Lung (tissue), 16 donors: Measurements from ENCODE around the gene SASS6. TPM values are rescaled to one million over a fixed set of nuclear protein-coding genes. Genes with fewer than 3 reads are reported as not detected.

Experiments used
- ATAC-seq: fragments of 200-7000 bp; cut with Tn5 transposase; one replicate; pipeline ENCODE4 v1.9.1; 2020; ENCODE audit warnings: moderate number of reproducible peaks; ENCODE audit not compliant: insufficient read depth, low FRiP score
- DNase-seq, 3 donors: peaks; one replicate each; pipeline ENCODE4 v3.0.0-alpha.2; 2013 to 2017
- H3K27ac ChIP-seq, 2 donors: one replicate each; pipeline ENCODE4 v1.5.1; 2013; ENCODE audit warnings: mild to moderate bottlenecking in 2 of 2, moderate library complexity in 2 of 2, control low read depth in 1 of 2, inconsistent platforms in 1 of 2, low read depth in 1 of 2, low read length in 1 of 2
- H3K27me3 ChIP-seq, 3 donors: one replicate each; pipeline ENCODE4 v1.5.1; 2013; ENCODE audit warnings: low read length in 2 of 3; ENCODE audit not compliant: control insufficient read depth in 3 of 3, insufficient read depth in 3 of 3
- H3K36me3 ChIP-seq, 4 donors: one replicate each; pipeline ENCODE4 v1.5.1; 2013; ENCODE audit warnings: low read length in 4 of 4, mild to moderate bottlenecking in 1 of 4, moderate library complexity in 1 of 4; ENCODE audit not compliant: control insufficient read depth in 4 of 4, insufficient read depth in 4 of 4
- H3K4me1 ChIP-seq, 5 donors: one replicate each; pipeline ENCODE4 v1.5.1; 2013; ENCODE audit warnings: low read length in 5 of 5, mild to moderate bottlenecking in 2 of 5, moderate library complexity in 1 of 5; ENCODE audit not compliant: control insufficient read depth in 5 of 5, insufficient read depth in 5 of 5
- H3K4me3 ChIP-seq: one replicate; pipeline ENCODE4 v1.5.1; 2013; ENCODE audit warnings: mild to moderate bottlenecking, control low read depth, moderate library complexity
- H3K9ac ChIP-seq, 2 donors: one replicate each; pipeline ENCODE4 v1.5.1; 2013; ENCODE audit warnings: low read length in 2 of 2, control low read depth in 1 of 2; ENCODE audit not compliant: insufficient read depth in 1 of 2
- H3K9me3 ChIP-seq, 4 donors: one replicate each; pipeline ENCODE4 v1.5.1; 2013; ENCODE audit warnings: low read length in 3 of 4, mild to moderate bottlenecking in 1 of 4, moderate library complexity in 1 of 4; ENCODE audit not compliant: control insufficient read depth in 4 of 4, insufficient read depth in 3 of 4
- WGBS, 2 donors: extraction: QIAGEN DNeasy Blood & Tissue Kit; methylation state at CpG; one replicate each; pipeline ENCODE4 v1.1.7; 2013; 5-methylcytosine and 5-hydroxymethylcytosine counted together
- long read RNA-seq, 5 donors: transcript quantifications; one replicate each; lab custom pipeline, GENCODE V29; 2026
- polyA plus RNA-seq, 2 donors: library from polyadenylated mRNA; stranded (reverse); fragments of 200-250 nt; gene quantifications; one replicate each; pipeline ENCODE4 v1.2.1, GENCODE V29; 2013
- total RNA-seq, 2 donors: library from RNA; depleted of rRNA in 1 of 2; stranded (reverse); fragments of >200 nt in 1 of 2; gene quantifications; one replicate each; pipeline ENCODE4 v1.2.1, GENCODE V29; 2014 to 2021
- TF ChIP-seq, protein P1 (sequence below): IDR thresholded peaks from 2 replicates; pipeline ENCODE4 v1.5.1; 2012; ENCODE audit warnings: mild to moderate bottlenecking; ENCODE audit errors: control extremely low read depth, extremely low read depth
- donor health status: control.
- donor health status: control.
- donor health status: Bipolar disorder and iron deficiency.
- donor health status: healthy.
- donor health status: DM: yes; HTN: yes; CAD: no.

Gene SASS6, protein sequence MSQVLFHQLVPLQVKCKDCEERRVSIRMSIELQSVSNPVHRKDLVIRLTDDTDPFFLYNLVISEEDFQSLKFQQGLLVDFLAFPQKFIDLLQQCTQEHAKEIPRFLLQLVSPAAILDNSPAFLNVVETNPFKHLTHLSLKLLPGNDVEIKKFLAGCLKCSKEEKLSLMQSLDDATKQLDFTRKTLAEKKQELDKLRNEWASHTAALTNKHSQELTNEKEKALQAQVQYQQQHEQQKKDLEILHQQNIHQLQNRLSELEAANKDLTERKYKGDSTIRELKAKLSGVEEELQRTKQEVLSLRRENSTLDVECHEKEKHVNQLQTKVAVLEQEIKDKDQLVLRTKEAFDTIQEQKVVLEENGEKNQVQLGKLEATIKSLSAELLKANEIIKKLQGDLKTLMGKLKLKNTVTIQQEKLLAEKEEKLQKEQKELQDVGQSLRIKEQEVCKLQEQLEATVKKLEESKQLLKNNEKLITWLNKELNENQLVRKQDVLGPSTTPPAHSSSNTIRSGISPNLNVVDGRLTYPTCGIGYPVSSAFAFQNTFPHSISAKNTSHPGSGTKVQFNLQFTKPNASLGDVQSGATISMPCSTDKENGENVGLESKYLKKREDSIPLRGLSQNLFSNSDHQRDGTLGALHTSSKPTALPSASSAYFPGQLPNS
- total RNA-seq (1 to 10 TPM; 1.9 to 4.6 TPM), polyA plus RNA-seq (1 to 10 TPM; 1.3 to 2.0 TPM)
- long read RNA-seq, donor 1, partial matches to known transcripts = 19 of 19 reads
- long read RNA-seq, donor 1, other reads (novel, unspliced or antisense) = 0 of 19 reads
- long read RNA-seq, donor 2 = 0 reads
- long read RNA-seq, donor 3, partial matches to known transcripts = 12 of 12 reads
- long read RNA-seq, donor 3, other reads (novel, unspliced or antisense) = 0 of 12 reads
- long read RNA-seq, donor 4 = 0 reads
- long read RNA-seq, donor 5, partial matches to known transcripts = 26 of 27 reads
- long read RNA-seq, donor 5, other reads (novel, unspliced or antisense) = 0 of 27 reads

DNA sequence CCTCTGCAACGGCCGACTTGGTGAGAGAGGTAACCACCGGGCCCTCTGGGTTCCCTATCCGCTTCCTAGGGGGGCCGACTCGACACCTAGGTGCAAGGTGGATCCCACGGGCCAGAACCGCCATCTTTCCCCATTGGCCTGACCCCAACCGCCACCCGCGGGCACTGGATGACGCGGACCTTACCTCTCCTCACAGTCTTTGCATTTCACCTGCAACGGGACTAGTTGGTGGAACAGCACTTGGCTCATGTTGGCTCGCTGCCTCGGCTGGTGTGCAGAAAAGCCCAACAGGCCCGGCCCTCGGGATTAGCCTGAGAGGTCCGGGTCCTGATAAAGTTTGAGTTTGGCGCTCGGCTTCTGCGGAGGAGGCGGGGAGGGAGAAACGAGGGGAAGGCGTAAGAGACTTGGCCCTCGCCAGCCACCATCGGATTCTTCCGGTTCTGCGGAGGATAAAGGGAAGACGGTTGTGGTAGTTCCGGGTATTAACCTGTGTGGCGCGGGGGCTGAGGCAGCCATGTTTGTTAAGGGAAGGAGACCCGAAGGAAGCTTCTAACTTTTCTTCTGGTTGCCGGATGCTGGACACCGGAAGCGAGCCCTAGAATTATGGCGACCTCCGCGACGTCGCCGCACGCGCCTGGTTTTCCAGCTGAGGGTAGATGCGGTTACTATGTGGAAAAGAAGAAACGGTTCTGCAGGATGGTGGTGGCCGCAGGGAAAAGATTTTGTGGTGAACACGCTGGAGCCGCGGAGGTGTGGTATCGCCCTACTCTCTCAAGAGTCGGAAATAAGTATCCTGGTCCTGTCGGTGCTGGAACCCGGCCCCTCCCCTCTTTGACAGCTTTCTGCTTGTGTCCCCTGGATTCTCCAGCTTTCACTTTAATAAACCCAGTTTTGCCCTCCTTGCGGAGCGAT is at the start of gene SASS6, which contains the start of gene TRMT13:
Gene SASS6 (minus strand): TSS at position 365 of the 912 bp plus-strand sequence. CDS start 116 bp downstream, at position 249.
Gene TRMT13 (plus strand): TSS at position 598 of the 912 bp plus-strand sequence. CDS start 6 bp downstream, at position 604.
- Histone ChIP-seq H3K9me3 (no peaks in the 10 kb centered on the region), H3K4me3 (peak within 1 kb of the TSS; percentile 86), H3K36me3 (peaks cover 2 to 12% (median 5%) of the 10 kb centered on the region in 4 donors), H3K27me3 (no peaks in the 10 kb centered on the region), H3K4me1 (peaks cover 0 to 28% (median 4%) of the 10 kb centered on the region in 5 donors), H3K9ac (peak within 1 kb of the TSS; percentile 63 to 81), H3K27ac (peak within 1 kb of the TSS; percentile 55 to 68)
- 0% methylated on average over 57 of the region's 57 CpGs for WGBS, 2 donors
- peak; percentile 98 for ATAC-seq
- peak; percentile 98 to 99 (median 99) for DNase-seq
- TF ChIP-seq, protein P1, sequence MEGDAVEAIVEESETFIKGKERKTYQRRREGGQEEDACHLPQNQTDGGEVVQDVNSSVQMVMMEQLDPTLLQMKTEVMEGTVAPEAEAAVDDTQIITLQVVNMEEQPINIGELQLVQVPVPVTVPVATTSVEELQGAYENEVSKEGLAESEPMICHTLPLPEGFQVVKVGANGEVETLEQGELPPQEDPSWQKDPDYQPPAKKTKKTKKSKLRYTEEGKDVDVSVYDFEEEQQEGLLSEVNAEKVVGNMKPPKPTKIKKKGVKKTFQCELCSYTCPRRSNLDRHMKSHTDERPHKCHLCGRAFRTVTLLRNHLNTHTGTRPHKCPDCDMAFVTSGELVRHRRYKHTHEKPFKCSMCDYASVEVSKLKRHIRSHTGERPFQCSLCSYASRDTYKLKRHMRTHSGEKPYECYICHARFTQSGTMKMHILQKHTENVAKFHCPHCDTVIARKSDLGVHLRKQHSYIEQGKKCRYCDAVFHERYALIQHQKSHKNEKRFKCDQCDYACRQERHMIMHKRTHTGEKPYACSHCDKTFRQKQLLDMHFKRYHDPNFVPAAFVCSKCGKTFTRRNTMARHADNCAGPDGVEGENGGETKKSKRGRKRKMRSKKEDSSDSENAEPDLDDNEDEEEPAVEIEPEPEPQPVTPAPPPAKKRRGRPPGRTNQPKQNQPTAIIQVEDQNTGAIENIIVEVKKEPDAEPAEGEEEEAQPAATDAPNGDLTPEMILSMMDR = no peak

DNA sequence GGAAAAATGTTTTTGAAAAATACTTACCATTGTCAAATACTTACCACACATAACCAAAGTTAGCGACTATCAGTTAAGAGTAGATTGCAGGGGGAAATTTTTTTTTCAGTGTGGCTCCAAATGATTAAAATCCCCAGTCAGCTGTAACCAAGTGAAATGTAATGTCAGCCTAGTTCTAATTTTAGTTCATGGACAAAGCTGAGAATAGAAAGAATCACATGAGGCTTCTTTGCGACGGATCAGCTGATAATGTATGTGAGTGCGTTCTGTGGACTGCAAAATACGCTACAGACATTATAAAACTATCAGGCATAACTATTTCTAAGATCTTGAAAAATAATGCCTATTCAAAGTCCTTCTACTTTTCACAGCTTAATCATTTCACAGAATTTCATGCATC is 45.4 kb upstream of the SASS6 start, which contains the start of gene LRRC39:
Gene LRRC39 (minus strand): TSS at position 166 of the 400 bp plus-strand sequence. CDS start 9,740 bp downstream, outside the sequence.
- no peak within 1 kb of the TSS for H3K9ac ChIP-seq
- WGBS, 2 donors = 65 to 72% methylated on average over 5 of the region's 5 CpGs
- H3K4me1 ChIP-seq = no peaks in the 10 kb centered on the region
- no peaks in the 10 kb centered on the region for H3K36me3 ChIP-seq
- H3K9me3 ChIP-seq = no peaks in the 10 kb centered on the region
- H3K27me3 ChIP-seq = no peaks in the 10 kb centered on the region
- peak in 1 of 3 donors; percentile 10 for DNase-seq
- H3K4me3 ChIP-seq = no peak within 1 kb of the TSS
- TF ChIP-seq, protein P1 = no peak
- no peak for ATAC-seq
- peak within 1 kb of the TSS in 1 of 2 donors; percentile 77 for H3K27ac ChIP-seq

- H3K9me3 ChIP-seq = no peaks in the 10 kb centered on the region
- H3K4me3 ChIP-seq = no peak overlapping the region
- no peaks in the 10 kb centered on the region for H3K4me1 ChIP-seq
- no peak overlapping the region for H3K9ac ChIP-seq
- H3K27me3 ChIP-seq = no peaks in the 10 kb centered on the region
- no peaks in the 10 kb centered on the region for H3K36me3 ChIP-seq
- DNase-seq = no peak
- TF ChIP-seq, protein P1 = no peak
- 82 to 86% methylated on average over 4 of the region's 4 CpGs for WGBS, 2 donors
- H3K27ac ChIP-seq = peak overlapping the region in 1 of 2 donors; percentile 77
- no peak for ATAC-seq
Observed at GRCh38 chr1:100177295-100178041, 44.7 kb upstream of the SASS6 start.
